Esophagus mucosa (tissue), 1 donor: ENCODE results near the gene PRDM16. TPM values are rescaled to one million over a fixed set of nuclear protein-coding genes. Genes with fewer than 3 reads are reported as not detected.

Experiments
- ATAC-seq: fragments of 200-7000 bp; cut with Tn5 transposase; one replicate; pipeline ENCODE4 v1.9.1; 2020
- total RNA-seq: library from RNA; stranded (reverse); gene quantifications from one replicate; pipeline ENCODE4 v1.2.4, GENCODE V29; 2023
- donor health status: DM: yes; HTN: yes; CAD: no.

Gene PRDM16
- total RNA-seq, 1 donor from 2014 or later, result 0.44 TPM

- no peak for ATAC-seq
These were observed 313.5 kb downstream of the PRDM16 start for GRCh38 chr1:3382326-3383057.

GRCh38 chr1:3383679-3384078, 314.7 kb downstream of the PRDM16 start:
- no peak for ATAC-seq

GRCh38 chr1:3384407-3384806, 315.4 kb downstream of the PRDM16 start:
- ATAC-seq, result no peak

- ATAC-seq, result no peak
These were observed 317.4 kb downstream of the PRDM16 start for GRCh38 chr1:3386205-3387002.

GRCh38 chr1:3387401-3387800, 318.4 kb downstream of the PRDM16 start:
- no peak for ATAC-seq

- no peak for ATAC-seq
These were observed 320.3 kb downstream of the PRDM16 start for GRCh38 chr1:3389093-3389833.

- ATAC-seq, result no peak
These were observed 321.3 kb downstream of the PRDM16 start for GRCh38 chr1:3390291-3390690.

- ATAC-seq, result no peak
These were observed 322.7 kb downstream of the PRDM16 start for GRCh38 chr1:3391711-3392110.

- ATAC-seq, result no peak
These were observed 324.3 kb downstream of the PRDM16 start for GRCh38 chr1:3393024-3393986.

GRCh38 chr1:3393987-3394920, 325.3 kb downstream of the PRDM16 start:
- ATAC-seq, result no peak

GRCh38 chr1:3396411-3396810, 327.4 kb downstream of the PRDM16 start:
- no peak for ATAC-seq

- ATAC-seq, result no peak
These were observed 328.3 kb downstream of the PRDM16 start for GRCh38 chr1:3397311-3397710.

- ATAC-seq, result no peak
These were observed 329.6 kb downstream of the PRDM16 start for GRCh38 chr1:3398396-3399140.

- no peak for ATAC-seq
These were observed 330.7 kb downstream of the PRDM16 start for GRCh38 chr1:3399732-3400131.

- no peak for ATAC-seq
These were observed 332.7 kb downstream of the PRDM16 start for GRCh38 chr1:3401585-3402257.

GRCh38 chr1:3402258-3403010, 333.4 kb downstream of the PRDM16 start:
- no peak for ATAC-seq

GRCh38 chr1:3403011-3403345, 334.0 kb downstream of the PRDM16 start:
- no peak for ATAC-seq

GRCh38 chr1:3403388-3404231, 334.6 kb downstream of the PRDM16 start:
- ATAC-seq, result no peak
